Stimulated activated CD4-positive, alpha-beta T cell treated with anti-CD3 and anti-CD28 coated beads, Interleukin-2, amount 100 ng/mL, for 48 hours (primary cell): ENCODE measurements around the gene ASIP.
"Not testable (repeated sequence)": the region's sequence is repeated elsewhere in the genome, so short reads cannot be mapped to it uniquely, and the experiment has no call there.

ENCODE experiments used
- DNase-seq, 2 donors: peaks; one replicate each; pipeline ENCODE4 v3.0.0-alpha.2; 2020

Gene ASIP, protein sequence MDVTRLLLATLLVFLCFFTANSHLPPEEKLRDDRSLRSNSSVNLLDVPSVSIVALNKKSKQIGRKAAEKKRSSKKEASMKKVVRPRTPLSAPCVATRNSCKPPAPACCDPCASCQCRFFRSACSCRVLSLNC

DNA sequence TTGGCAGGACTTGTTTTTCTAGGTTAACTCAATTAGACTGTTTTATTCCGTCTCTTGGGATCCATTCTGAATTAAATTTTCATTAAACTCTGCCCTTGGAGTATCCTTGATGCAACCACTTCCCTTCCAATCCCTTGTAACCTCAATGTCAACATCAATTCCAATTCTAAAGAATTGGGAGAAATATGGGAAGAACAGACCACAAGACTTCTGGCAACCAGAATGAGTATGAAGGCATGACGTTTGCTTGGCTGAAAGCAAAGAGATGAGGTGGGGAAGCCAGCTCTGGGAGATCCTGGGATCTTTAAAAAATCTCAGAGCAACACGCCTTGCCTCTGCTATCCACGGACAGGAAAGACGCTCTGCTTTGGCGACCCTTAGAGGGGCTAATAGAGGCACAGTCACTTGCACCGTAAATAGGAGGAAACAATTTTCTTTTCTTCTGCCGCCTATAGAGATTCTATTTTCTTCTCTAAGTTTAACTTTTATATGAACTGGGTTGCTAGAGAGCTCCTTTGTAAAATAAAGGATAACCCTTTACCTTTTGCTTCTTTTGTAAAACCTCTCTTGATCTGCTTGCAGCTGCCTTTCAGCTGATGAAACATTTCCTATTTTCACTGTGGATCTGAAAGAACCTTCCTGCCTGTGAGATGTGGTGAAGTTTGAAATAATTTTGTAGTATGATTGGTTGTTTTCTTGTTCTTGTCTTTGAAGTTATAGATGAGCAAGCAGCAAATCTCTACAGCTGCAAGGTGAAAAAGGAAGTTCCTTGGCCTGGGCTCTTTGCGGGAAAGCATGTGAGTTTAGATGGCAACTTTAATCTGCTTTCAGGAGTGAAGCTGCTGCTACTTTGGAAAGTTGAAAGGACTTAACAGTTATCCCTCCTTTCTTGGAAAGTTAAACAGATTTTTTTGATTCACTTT is at the start of gene ASIP:
Gene ASIP (plus strand): TSS at position 731 of the 923 bp plus-strand sequence. CDS start 18,952 bp downstream, outside the sequence.
- DNase-seq, result no peak

DNA sequence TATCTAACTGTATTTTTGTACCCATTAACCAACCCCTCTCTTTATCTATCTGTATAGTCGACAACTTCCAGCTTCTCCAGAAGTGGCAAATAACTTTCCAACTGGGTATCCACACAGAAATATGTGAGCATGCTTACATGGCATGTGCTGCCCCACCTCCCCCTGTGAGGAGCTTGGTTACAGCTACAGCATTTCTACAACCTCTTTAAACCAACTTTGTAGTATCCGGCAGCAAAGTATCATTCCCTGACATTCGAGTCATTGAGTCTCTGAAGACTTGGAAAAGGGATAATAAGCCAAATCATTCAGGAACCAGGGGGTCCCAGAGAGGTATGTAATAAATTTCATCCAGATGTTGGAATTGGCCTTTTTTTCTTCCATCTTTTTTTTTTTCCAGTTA is 48.2 kb upstream of the ASIP start:
- no peak for DNase-seq

DNA sequence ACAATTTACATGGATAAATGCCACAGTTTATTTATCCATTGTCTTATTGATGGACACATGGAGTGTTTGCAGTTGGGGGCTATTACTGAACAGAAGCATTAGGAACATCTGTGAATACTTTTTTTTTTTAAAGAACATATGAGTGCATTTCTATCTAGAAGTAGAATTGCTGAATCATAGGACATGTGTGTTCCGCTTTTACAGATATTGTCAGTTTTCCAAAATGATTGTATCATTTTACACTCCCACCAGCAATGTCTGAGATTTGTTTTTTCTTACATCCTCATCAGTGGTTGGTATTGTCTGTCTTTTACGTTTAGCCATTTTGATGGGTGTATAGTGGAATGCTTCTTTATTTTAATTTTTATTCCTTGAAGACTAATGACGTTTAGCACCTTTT is 42.0 kb upstream of the ASIP start:
- no peak for DNase-seq

DNA sequence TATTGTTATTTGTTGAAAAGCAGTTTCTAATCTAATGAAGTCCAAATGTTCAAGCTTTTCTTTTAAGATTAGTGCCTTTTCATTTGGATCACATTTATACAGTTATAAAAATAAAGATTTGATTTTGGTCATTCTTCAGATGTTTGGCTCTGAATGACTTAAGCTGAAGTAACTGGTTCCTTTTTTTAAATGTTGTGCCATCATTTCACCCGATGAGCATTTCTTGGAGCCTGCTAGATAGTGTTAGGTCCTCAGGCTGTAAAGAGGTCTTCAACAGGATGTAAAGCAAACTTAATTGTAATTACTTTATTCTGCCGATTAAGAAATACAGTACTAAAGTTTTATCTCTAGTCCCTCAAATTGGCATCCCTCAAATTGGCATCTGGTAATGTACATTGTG is 41.2 kb upstream of the ASIP start:
- no peak for DNase-seq

DNA sequence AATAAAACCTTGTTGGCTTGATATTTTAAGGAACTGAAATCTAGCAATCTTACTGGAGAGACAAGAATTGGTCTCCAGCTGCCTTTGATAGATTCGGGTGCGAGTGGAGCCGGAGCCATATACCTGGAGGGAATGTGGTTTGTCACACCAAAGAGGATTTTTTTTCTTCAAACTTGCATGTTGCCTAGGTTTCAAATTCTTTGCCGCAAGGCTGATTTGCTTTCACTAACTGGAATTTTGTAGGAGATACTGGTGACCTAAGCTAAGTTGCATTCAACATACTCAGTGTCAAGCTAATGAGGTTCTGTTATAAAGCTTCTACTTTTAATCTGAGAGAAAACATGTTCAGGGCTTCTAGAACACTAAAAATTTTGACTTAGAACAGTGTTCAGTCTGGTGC is 39.7 kb upstream of the ASIP start:
- DNase-seq, result no peak

DNA sequence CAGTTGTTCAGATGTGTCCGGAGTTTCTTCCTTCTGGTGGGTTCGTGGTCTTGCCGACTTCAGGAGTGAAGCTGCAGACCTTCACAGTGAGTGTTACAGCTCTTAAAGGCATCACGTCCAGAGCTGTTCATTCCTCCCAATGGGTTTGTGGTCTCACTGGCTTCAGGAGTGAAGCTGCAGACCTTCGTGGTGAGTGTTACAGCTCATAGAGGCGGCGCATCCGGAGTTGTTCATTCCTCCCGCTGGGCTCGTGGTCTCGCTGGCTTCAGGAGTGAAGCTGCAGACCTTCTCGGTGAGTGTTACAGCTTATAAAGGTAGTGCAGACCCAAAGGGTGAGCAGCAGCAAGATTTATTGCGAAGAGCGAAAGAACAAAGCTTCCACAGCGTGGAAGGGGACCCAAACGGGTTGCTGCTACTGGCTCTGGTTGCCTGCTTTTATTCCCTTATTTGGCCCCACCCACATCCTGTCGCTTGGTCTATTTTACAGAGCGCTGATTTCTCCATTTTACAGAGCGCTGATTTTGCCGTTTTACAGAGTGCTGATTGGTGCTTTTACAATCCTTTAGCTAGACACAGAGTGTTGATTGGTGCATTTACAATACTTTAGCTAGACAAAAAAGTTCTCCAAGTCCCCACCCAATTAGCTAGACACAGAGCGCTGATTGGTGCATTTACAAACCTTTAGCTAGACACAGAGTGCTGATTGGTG is 35.9 kb upstream of the ASIP start:
- not testable (repeated sequence) for DNase-seq

DNA sequence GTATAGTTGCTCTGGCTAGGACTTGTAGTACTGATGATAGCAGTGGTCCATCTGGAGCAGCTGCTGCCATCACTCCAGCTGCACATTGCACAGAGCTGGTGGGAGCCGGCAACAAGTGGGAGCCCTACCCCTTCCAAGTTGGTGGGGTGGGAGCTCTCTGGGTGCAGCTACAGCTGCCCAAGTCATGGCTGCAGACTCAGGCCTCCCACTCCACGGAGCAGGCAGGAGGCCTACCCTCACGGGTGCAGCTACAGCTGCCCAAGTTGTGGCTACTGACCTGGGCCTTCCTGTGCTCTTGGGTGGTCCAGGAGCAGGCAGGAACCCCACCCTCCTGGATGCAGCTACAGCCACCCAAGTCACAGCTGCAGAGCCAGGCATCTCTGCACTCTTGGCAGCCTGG is 32.1 kb upstream of the ASIP start:
- no peak for DNase-seq

DNA sequence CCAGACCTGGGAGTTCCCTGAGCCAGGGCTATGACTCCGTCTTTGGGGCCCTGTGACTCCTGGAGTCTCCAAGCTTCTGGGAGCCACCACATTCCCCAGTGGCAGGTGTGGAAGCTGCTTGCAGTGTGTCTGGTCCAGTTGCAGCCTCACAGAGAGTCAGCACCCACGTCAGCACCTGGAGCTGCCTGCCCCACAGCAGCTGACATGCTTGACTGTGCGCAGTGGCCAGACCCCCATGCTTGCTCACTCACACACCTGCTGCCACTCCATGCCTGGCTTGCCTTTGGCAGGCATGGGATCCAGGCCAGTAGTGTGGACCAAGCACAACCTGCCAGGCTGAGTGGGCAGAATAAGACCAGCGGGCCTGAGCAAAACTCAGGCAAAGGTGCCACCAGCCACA is 31.0 kb upstream of the ASIP start:
- DNase-seq, result no peak

DNA sequence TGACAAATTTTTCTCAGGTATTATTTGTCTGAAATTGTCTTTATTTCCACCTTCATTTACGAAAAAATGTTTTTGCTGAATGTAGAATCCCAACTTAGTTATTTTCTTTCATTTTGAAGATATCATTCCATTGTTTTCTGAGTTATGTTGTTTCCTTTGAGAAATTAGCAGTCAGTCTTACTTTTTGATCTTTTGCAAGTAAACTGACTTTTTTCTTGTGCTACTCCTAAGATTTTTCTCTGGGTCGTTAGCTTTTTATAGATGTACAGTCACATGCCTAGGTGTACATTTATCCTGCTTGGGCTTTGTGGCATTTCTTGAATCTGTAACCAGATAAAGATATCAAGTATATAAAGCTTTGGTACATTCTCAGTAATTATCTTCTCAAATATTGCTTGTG is 29.6 kb upstream of the ASIP start:
- DNase-seq, result no peak

DNA sequence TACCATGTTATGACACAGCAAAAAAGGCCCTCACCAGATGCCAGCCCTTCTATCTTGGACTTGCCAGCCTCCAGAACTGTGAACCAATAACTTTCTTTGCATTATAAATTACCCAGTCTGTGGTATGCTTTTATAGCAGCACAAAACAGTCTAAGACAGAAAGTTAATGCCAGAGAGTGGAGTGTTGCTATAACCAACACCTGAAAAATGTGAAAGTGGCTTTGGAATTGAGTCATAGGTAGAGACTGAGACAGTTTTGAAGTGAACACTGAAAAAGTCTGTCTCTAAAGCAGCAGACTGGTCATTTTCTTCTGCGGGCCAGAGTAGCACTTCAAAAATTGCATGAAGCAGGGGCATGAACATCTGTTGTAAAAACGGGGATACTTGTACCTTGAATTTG is 28.0 kb upstream of the ASIP start:
- DNase-seq, result no peak

DNA sequence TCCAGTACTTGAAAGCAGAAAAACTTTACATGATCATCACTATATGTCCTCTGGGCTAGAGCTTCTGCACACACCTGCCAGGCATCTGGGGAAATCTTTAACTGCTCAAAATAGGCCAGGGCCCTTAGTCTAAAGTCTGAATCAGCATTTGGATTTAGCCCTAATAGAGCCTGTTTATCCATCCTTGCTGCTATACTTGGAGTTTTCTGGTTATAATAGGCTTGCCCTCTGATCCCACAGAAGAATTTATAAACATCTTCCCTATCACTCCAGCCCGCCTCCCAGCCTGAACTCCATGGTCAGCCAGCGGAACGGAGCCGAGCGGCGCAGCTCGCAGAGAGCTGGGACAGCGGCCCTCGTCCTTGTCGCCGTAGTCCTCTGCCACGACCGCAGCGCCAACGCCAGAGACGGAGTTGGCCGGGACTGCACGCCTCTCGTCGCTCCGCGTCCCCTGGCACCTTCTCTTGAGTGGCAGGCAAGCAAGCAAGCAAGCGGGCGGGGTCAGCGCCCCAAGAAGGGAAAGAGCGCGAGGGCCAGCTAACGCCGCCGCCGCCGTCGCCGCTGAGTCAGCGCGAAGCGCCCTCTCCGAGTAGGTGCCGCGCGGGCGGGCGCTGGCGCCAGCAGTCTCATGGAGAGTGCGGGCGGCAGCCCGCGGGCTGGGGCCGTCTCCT is 25.4 kb upstream of the ASIP start:
- DNase-seq, result peak; percentile 48 to 55

DNA sequence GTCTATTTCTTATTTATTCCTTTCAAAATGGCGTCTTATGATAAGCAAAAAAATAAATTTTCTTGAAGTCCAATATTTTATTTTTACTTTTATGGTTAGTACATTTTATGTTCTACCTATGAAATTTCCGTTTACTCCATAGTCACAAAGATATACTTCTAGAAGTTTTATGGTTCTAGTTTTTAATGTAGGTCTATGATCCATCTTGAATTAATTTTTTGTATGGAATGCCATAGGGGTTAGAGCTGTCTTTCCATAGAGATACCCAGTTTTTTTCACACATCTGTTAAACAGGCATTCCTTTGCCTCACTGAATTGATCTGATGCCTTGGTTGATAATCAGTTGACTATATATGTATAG is 24.9 kb upstream of the ASIP start:
- no peak for DNase-seq

DNA sequence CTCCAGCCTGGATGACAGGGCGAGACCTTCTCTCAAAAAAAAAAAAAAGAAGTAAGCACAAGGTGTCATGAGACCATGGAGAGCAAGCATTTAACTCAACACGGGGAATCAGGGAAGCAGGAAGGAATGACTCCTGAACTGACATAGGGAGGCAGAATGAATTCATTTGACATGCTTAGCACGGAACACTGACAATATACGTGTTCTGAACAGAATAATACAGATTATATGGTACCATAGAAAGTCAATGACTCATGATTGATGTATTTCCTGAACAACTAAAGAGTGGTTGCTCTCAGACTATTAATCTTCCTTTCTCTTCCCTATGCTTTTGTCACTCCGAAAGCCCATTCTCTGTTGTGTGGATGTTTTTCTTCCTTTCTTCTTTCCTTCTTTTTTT is 20.7 kb upstream of the ASIP start:
- DNase-seq, result no peak

DNA sequence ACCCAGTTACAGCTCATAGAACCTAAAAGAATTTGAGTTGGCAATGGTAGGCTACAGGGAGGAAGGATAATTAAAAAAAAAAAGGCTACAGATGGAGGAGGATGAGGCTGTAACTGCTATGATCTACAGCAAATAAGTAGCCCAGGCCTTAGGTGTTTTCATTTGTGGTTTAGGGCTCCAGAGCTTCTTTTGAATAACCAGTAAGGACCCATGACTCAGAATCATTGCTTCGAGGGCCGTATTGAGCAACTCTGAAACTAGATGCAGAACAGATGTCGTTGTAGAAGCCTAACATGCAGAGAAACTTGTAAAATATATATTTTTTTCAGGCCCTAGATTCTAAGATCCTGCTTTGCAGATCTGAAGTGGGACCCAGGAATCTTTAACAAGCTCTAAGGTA is 19.0 kb upstream of the ASIP start:
- DNase-seq, result no peak

DNA sequence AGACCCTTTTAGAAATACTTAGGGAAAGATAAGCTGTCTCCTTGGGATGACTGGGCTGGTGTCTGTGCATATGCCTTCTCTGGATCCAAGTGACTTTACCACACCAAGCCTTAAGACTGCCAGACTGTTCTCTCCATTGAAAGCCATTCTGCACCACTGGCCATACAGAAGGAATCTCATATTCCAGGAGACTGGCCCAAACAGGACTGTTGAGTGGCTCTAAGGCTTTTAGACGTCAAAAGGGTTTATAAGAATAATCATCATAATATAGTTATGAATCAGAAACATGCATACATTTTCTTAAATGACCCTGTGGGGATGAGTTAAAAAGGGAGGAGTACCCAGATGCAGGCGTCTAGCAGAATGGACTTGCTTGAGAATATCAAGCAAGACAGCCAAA is 17.0 kb upstream of the ASIP start:
- not testable (repeated sequence) for DNase-seq

DNA sequence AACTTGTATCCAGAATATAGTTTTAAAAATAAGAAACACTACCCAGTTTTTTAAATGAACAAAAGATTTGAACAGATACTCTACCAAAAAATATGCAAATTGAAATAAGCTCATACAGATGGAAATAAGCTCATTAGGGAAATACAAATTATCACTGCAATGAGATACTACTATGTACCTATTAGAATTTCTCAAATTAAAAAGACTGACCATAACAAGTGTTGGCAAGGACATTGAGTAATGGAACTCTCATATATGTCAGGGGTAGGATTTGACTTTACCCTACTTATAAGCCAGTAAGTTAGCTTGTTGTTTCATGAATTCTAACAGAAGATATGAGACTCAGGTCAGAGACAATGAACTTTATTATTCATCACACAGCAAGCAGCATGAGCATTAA is 9.6 kb upstream of the ASIP start:
- no peak for DNase-seq

DNA sequence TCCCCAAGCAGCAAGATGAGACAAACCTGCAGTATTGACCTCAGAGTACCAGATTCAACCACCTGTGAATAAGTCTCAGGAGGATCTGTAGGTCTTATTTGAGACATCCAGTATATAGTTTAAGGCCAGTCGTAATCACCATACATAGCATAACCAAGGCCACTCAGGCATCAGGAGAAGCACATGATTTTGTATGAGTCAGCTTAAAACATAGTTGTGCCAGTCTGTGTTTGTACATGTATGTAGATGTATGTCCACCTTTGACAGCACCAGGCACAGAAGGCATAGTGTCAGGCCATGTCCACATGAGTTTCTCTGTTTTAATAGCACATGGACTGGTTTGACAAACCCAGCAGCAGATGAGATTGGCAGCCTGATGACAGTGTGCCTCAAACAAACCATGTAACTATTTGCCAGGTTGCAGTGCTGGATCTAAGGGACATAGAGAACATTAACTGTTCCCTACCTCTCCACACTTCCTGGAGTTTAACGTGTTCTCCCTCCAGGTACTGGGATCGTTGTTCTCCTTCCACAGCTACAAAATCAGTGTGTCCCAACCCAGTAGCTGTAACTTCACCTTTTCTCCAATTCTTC is 8.6 kb upstream of the ASIP start:
- DNase-seq, result no peak

DNA sequence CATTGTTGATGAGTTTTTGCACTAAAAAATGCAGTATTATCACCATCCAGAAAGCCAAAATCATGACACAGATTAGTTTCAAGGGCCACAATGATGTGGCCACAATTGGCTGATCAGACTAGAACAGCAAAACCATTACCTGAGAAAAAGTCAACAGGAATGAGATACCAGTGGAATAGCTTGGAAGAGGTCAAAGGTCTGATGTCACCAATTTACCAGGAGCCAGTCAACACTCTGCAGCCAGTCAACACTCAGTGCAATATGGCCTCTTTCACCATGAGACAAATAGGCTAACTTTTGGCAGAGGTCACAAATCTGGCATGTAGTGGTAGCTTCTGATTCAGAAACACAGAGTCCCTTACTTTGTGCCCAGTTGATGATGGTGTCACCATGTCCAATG is 7.5 kb upstream of the ASIP start:
- DNase-seq, result no peak

DNA sequence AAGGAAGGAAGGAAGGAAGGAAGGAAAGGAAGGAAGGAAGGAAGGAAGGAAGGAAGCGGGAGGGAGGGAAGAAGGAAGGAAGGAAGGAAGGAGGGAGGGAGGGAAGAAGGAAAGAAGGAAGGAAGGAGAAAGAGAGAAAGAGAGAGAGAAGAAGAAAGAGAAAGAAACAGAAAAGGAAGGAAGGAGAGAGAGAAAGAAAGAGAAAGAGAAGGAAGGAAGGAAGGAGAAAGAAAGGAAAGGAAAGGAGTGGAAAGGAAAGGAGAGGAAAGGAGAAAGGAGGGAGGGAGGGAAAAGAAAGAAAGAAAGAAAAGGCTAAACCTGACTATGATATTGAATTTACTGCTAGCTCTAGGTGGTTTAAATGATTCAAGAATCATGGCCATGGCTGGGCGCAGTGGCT is 5.3 kb upstream of the ASIP start:
- DNase-seq, result no peak

DNA sequence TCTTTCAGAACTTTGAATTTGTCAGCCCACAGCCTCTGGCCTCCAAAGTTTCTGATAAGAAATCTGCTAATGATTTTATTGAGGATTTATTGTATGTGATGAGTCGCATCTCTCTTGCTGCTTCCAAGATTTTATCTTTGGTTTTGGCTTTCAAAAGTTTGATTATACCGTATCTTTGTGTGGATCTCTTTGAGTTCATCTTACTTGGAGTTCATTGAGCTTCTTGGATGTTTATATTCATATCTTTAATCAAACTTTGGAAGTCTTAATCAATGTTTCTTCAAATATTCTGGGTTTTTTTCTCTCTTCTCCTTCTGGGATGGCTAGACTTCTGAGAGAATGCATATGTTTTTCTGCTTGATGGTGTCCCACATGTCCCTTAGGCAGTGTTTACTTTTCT is 3.3 kb upstream of the ASIP start:
- no peak for DNase-seq

DNA sequence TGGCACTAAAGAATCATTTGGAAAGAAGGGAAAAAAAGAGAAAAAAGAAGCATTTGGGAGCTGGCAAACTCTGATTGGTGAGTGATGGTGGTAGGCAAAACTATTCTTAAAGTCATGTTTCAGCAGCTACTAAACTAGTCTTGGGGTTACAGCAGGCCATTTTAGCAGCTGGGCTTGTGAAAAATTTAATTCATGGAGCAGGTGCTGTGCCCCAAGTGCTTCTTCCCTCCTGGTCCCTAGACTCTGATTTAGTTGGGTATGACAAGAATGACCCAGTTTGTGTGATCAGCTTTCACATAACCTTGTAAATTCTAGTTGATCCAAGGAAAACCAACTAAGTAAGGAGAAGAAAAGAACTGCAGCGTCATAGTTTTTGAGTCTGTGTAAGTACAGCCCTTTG is 1.1 kb upstream of the ASIP start:
- DNase-seq, result no peak

DNA sequence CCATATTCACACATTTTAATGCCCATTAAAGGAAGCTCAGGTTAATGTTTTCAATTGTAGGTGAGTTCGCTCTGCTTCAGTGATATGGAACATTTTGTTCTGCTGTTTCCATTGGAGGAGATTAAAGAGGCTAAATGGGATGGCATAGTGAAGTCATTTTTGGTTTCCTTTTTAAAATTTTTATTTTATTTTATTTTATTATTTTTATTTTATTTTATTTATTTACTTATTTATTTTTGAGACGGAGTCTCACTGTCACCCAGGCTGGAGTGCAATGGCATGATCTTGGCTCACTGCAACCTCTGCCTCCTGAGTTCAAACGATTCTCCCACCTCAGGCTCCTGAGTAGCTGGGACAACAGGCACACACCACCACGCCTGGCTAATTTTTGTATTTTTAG is 792 bp downstream of the ASIP start:
- DNase-seq, result not testable (repeated sequence)

DNA sequence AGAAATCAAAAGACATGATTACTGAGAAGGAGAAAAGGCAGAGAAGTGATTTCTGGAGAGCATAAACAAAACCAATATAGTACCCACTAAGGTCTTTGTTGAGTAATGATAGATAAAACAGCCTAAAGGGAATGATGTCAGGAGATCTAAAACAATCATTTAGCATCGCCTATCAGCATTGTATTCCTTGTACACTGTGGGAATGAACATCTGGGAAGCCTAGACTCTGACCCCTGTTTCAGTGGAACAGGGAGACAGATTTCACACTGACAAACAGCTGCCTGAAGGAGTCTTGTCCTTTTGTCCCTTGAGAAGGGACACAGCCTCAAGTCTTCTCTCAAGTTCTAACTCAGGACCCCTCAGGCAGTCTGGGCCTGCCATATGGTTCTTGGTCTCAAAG is 1.7 kb downstream of the ASIP start:
- no peak for DNase-seq
